CD4-positive, alpha-beta T cell treated with Interleukin-12 subunit alpha and Interleukin-12 subunit beta, for 1 hour (primary cell): ENCODE measurements around the gene GLI1.
"Not testable (repeated sequence)": the region's sequence is repeated elsewhere in the genome, so short reads cannot be mapped to it uniquely, and the experiment has no call there.

Source experiments
- DNase-seq: peaks from one replicate; pipeline ENCODE4 v3.0.0-alpha.2; 2020

The GLI1 gene

DNA sequence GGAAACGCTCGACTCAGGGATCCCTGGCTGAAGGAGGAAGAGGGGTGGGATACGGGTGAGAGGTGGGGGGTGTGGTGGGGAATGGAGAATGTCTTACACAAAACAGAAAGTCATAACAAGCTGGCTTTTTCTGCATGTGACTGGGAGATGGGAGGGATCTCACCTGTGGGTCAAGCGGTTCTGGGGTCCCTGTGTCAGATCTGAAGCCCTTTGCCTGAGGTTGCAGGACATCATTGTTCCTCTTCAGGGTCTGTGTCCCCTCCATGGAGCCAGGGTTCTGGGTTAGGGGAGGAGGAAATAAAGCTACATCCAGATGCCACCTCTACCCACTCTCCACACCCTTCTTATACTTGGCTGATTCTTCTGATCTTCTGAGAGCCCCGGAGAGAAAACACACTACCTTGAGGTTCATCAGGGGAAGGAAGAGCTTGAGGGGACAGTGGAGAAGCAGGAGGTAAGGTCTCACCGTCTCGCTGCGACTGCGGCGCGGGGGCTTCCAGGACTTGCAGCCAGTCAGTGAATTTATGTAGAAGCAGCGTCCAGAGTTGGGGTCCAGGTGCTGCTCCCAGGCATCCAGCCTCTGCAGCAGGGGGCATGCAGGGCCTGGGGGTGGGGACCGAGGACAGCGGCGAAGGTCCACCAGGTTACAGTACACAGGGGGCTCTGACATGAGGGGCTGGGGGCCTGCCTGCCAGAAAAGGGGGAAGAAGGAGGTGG lies 17.6 kb downstream of the GLI1 start:
- DNase-seq, result peak; percentile 43

DNA sequence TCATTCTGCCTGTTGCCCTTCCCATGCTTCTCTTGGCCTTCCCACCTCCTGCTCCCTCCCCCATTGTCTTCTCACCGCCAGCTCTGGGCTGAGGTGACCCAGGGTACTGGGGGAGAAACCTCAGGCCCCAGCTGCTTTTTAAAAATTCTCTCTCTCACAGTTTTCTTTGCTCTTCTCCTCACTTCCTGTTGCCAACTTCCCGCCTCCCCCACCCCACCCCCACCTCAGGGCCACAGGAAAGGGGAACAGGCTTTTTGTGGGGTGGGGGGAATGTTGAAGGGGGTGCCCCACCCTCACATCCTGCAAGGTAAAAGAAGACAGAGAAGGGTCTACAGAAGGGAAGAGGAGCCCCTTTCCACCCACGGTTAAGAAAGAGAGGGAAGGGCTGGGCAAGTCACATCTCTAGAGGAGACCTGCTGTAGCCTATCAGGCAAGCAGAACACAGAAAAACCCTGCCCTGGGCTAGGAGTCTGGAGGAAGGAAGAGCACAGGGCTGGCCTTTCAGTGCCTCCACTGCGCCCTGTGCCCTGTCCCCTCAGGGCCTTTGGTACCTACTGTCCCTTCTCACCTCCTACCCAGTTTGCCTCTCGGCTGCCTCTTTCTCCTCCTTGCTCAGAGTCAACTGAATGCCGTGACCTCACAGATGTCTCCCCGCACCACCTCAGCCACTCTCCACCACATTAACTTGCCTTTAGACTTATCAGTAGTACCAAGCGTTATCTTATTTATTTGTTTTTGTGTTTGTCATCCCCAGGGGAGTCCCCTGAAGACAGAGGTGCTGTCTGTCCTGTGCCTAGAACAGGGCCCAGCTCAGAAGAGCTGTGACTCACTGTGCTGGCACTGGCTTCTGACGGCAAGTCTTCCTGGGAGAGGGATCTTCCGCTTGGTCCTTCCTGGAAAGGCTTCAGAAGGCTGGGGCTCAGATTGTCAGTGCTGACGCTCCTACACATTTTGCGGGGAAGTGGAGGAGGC lies 18.4 kb downstream of the GLI1 start:
- DNase-seq, result peak; percentile 80

DNA sequence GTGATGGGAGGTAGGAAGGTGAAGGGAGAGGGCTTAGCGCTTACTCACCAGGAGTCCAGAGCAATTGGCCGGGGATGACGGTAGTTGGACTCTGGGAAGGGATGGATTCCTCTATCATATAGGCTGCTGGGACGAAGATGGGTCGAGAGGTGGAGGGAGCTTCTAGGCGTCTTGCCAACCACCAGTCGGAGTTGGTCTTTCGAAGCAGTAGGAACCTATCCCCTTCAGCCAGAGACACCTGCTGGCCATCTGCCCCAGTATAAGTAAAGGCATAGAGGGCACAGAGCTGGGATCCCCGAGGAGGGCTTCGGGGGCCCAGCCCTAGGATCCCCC lies 19.4 kb downstream of the GLI1 start:
- DNase-seq, result no peak

GRCh38 chr12:57479376-57480115 lies 20.0 kb downstream of the GLI1 start, which contains the start of gene ARHGAP9:
Gene ARHGAP9, minus strand, starts transcription at chr12:57479866. Its CDS starts 460 bp downstream, at chr12:57479406.
- peak; percentile 85 for DNase-seq

DNA sequence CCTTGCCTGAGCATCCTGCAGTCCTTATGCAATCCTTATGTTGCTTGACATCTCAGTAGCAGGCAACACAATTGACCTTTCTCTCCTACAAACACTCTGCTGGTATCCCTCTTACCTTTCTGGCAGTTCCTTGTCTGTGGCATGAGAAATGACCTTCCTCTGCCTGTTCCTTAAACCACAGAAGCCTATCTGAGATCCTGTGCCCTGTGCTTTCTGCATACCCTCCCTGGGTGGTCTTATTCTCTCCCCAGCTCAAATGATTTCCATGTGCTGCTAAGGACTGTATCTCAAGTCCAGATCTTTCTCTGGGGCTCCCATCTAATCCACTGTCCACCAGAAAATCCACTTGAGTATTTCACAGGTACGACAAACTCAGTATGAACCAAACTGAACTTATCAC lies 22.1 kb downstream of the GLI1 start:
- DNase-seq, result no peak

GRCh38 chr12:57483466-57483865 lies 23.9 kb downstream of the GLI1 start:
- DNase-seq, result no peak

DNA sequence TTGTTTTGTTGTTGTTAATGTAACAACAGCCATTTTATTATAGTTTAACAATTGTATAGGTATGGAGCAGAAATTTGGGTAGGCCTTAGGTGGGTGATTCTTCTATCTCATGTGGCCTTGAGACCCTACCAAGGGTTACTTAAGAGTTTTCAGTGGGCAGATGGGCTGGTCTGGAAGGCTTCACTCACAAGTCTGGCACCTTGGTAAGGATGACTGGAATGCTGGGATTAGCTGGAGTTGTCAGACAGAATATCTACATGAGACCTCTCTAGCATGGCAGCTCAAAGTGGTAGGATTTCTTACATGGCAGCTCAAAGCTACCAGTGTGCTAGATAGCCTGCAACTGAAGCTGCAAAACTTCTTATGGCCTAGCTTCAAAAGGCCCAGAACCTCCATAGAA lies 26.1 kb downstream of the GLI1 start:
- DNase-seq, result no peak

GRCh38 chr12:57487055-57487596 lies 27.5 kb downstream of the GLI1 start:
- DNase-seq, result no peak

DNA sequence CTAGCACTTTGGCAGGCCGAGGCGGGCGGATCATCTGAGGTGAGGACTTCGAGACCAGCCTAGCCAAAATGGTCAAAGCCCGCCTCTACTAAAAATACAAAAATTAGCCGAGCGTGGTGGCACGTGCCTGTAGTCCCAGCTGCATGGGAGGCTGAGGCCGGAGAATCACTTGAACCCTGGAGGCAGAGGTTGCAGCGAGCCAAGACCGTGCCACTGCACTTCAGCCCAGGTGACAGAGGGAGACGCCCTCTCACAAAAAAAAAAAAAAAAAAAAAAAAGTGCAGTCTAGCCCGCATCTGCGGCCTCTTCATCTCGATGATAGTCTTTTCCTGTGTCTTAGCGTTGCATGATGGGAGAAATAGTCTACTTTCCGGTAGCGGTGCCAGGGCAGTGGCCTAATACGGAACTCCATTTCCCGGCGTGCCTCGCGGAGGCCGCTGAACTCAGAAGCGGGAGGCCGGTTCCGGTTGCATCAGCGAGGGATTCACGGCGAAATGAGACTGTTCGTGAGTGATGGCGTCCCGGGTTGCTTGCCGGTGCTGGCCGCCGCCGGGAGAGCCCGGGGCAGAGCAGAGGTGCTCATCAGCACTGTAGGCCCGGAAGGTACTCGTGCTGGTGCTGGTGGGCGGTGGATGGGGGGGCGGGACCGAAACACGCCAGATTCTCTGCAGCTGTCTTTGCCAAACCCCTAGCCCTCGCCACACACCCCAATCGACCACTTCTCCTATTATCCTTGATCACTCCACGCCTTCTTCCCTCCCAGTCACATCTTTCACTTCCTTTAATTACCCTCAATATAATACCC lies 28.2 kb downstream of the GLI1 start, which contains the start of gene MARS1:
MARS1 (plus strand) TSS at position 472 of the 805 bp plus-strand sequence; CDS start at position 495, 23 bp downstream.
- peak; percentile 95 for DNase-seq

GRCh38 chr12:57488402-57489156 lies 29.0 kb downstream of the GLI1 start:
- DNase-seq, result no peak

DNA sequence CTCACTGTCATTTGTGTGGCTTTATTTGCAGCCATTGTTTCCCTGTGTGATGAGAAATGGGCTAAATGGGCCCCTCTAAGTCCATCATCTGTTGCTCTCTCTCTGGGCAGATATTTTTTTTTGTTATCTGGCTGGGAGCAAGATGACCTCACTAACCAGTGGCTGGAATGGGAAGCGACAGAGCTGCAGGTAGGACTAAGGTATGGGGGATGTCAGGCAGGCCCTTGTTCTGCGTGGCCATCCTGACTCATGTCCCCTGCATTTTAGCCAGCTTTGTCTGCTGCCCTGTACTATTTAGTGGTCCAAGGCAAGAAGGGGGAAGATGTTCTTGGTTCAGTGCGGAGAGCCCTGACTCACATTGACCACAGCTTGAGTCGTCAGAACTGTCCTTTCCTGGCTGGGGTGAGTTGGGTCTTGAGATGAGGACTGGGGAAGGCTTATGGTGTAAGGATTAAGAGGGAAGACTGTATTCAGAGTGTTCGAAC lies 29.6 kb downstream of the GLI1 start:
- no peak for DNase-seq

DNA sequence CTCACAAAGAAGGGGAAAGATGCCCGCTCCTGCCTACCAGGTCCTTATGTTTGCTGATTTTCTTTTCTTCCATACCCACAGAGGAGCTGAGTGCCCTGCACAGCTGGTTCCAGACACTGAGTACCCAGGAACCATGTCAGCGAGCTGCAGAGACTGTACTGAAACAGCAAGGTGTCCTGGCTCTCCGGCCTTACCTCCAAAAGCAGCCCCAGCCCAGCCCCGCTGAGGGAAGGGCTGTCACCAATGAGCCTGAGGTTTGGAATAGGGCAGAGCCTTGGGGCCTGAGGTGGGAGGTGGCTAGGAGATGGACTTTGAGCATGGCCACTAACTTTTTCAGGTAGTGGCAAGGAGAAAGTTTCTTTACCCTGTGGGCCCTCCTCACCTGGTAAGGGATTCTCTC lies 30.5 kb downstream of the GLI1 start:
- DNase-seq, result no peak

DNA sequence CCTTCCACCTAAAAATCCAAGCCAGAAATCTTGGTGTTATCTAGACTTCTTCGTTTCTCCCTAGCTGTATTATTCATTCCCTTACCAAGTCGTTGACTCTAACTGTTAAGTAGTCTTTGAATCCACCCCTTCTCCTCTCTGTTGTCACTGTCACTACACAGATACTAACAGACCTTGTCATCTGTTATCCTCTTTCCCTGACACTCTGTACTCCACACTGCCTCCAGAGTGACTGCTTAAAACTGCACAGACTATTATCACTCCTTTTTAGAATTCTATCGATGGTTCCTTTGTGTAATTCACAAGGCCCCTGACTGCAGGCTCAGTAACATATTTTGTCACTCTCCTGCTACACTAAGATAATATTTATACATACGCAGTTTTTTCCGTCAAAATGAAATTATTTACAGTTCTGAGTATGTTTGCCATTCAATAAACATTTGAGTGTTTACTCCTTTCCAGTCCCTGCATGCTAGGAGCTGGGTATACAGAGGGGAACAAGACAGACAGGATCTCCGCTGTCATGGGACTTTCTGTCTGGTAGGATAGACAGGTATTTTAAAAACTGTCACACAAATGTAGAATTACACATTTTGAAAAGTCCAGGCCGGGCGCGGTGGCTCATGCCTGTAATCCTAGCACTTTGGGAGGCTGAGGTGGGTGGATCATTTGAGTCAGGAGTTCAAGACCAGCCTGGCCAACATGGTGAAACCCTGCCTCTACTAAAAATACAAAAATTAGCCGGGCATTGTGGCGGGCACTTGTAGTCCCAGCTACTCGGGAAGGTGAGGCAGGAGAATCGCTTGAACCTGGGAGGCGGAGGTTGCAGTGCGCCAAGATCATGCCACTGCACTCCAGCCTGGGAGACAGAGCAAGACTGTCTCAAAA lies 32.1 kb downstream of the GLI1 start:
- no peak for DNase-seq

DNA sequence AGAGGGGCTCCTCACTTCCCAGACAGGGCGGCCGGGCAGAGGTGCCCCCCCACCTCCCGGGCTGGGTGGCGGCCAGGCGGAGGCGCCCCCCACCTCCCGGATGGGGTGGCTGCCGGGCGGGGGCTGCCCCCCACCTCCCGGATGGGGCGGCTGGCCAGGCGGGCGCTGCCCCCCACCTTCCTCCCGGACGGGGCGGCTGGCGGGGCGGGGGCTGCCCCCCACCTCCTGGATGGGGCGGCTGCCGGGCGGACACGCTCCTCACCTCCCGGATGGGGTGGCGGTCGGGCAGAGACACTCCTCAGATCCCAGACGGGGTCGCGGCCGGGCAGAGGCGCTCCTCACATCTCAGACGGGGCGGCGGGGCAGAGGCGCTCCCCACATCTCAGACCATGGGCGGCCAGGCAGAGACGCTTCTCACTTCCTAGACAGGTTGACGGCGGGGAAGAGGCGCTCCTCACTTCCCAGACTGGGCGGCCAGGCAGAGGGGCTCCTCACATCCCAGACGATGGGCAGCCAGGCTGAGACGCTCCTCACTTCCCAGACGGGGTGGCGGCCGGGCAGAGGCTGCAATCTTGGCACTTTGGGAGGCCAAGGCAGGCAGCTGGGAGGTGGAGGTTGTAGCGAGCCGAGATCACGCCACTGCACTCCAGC lies 35.6 kb downstream of the GLI1 start:
- DNase-seq, result not testable (repeated sequence)

DNA sequence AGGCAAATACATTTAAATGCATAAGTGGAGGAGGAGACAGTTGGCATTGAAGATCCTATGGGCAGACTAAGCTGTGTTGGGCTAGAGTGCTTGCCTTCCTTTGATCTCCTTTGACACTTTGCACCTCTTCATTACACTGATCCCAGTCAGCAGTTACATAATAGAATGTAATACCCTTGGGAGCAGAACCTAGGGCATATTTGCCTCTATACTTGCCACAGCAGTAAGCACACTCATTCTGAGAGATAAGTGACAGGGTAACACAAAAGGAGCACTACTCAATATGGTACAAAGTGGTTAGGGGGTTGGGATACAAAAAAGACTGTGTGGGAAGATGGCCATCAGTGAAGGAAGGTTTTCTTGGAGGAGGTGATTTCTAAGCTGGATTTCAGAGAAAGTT lies 37.2 kb downstream of the GLI1 start:
- no peak for DNase-seq

DNA sequence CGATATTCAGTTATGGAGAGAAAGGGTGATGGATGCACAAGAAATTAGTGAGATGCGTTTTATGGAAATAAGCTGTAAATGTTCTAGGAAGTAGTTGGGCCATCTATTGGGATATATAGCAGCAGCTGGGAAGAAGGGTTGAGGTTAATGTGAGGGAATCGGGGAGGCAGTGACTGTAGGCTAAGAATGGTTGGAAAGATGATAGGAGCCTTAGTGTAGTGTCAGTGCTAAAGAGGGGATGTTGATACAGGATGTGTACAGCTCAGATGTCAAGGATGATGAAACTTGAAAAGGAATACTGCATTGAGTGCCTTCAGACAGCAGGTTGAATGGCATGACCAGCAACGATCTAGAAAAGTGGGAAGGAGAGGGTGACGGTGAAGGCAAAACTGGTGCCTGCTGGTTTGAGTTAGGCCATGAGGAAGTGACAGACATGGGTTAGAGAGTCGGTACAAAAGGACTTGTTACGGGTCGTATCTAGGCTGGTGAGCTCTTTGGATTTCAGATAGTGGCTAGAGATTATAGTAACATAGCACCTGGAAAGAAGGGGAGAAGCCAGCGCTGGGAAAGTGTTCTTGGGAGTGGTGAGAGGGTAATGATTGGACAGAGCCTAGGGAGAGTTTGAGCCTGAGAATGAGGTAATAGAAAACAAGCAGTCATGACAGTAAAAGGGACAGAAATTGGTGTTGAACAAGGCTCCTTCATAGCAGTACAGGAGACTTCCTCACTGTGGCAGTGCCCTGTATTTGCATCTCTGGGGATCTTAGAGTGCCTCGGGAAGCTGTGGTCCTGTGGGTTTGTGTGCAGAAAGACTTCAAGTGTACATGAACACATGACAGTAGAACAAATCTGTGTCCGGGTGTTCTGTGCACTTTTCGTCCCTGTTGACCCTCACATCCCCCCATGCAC lies 37.9 kb downstream of the GLI1 start:
- no peak for DNase-seq

- DNase-seq, result no peak
Measured at GRCh38 chr12:57498132-57498502, 38.5 kb downstream of the GLI1 start.

DNA sequence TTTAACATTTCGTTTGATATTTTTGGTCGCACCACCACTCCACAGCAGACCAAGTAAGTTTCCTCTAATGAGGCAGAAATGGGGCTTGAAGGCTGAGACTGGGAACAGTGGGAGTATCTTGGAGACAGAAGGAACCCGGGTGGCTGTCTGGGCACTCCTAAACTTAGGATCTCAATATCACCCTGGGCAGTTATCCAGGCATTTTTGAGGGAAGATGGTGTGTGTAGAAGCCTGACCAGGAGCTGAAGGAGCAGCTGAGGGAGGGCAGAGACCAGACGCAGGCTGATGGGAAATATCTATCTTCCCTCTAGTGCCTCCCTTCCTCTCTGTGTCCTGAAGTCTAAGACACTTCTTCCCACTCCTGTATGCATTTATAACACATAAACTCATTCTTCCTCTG lies 39.0 kb downstream of the GLI1 start:
- no peak for DNase-seq
